EL (cell line): ENCODE data around the gene COL25A1.
"Not testable (repeated sequence)": the region's sequence is repeated elsewhere in the genome, so short reads cannot be mapped to it uniquely, and the experiment has no call there.

Source experiments
- DNase-seq: peaks from one replicate; pipeline ENCODE4 v3.0.0-alpha.2; 2016

The COL25A1 gene

DNA sequence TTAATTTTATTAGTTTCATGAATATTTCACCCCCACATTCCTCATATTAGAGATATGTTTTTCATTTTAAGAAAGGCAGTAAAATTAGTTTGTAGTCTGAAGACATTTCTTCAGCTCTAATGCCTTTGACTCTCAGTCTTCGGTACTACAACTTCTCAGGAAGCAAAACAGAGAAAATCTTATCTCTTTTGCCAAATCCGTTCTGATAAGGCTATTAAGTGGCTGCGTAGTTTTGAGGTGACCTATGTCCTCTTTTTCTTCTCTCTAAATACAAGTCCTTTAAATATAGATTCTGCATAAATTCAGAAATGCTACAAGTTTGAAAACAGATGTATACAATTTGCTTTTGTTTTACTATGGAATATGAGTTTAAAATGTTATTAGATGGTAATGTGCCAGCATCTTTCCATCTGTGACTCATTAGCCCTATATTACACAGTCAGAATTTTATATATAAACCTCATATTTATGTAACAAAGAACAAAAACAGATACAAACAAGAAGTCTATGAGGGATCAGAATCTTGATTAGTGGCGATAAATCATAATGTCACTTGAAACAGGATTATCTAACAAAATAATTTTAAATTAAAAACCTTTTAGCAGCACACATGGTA is 358.4 kb downstream of the COL25A1 start:
- DNase-seq: no peak

DNA sequence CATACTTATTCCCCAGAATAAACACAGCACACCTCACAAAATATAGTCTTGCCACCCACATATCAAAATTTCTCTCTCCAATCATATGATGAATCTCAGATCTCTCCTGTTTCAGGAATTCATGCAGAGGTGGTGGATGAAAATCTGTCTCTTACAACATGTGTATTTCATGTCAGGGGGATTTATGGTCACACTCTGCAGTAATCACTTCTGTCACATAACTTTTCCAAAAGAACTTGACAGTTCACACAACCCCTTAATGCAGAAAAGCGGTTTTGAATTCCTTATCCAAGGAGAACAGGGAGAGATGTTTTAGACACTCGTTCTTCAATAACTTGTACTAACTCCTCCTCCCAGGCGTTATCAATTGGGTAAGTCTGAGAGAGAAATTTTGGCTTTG is 359.1 kb downstream of the COL25A1 start:
- DNase-seq: no peak

DNA sequence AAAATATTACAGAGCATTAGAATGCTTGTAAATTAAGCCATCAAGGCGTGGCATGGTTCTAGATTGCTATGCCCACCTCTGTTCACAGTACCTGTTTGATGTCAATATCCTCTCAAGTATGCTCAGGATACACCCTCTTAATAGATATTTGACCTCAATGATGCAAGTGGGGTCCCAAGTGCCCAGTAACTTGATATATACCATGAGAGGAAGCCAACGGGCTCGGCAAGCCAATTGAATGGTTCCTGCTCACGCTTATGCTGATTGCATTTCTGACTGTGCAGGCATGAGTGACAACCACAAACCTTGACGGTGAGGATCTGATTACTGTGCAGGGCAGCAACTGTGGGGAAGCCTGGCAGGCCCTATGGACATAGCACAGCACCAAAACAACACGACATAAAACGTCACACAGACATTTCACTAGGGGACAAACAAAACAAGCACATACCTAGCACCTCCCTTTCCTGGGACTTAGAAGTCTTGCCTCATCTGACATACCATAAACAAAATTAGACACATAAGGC is 360.5 kb downstream of the COL25A1 start:
- DNase-seq: no peak

DNA sequence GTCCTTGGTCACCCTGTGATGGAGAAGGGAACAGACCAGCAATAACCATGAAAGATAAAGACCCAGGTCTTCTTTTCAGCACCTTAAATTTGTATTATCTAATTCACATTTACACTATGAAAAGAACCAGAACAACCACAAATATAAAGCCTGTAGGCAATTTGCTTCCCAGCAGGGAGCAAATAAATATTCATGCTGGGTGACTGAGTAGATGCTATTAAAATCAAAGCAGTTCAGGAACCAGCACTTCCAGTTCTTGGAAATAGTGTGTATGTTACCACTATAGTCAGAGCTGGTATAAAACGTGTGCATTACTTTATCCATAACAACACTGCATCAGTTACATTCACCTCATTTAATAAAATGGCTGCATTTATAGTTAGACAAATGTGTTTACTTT is 361.8 kb downstream of the COL25A1 start:
- no peak for DNase-seq

DNA sequence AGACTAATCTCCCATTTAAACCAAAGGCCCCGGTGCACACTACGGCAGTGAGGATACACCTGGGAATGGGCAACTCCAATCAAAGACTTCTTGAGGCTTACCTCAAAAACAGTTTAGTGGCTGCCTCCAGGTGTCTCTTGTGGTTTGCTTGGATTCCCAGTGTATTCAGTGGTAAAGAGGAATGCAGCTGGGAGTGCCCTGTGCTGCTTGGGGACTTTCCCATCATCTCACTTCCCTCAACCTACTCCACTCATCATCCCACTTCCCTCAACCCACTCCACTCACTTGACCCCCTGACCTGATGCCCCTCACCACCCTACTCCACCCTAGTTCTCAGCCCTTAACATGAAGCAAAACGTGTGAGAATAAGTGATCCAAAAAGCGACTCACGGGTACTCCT is 362.3 kb downstream of the COL25A1 start:
- no peak for DNase-seq

DNA sequence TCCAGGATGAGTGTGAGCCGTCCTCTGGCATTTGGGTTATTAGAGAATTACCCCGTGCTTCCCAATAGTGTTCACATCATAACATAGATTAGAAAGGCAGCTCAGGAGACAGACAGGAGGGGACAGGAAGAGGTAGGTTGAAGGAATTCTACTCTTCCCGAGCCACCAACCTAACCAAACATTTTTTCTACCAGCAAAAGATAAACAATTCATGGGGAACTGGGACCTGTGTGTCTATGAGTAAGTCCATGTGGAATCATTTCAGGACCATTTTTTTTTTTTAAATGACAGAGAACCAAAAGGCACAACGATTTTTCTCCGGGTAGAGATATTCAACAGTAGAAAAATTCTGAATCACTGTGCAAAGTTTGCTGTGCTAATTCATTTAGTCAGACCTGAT is 365.4 kb downstream of the COL25A1 start:
- DNase-seq: no peak

DNA sequence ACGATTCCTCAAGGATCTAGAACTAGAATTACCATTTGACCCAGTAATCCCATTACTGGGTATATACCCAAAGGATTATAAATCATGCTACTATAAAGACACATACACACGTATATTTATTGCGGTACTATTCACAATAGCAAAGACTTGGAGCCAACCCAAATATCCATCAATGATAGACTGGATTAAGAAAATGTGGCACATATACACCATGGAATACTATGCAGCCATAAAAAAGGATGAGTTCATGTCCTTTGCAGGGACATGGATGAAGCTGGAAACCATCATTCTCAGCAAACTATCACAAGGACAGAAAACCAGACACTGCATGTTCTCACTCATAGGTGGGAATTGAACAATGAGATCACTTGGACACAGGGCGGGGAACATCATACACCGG is 368.5 kb downstream of the COL25A1 start:
- DNase-seq: not testable (repeated sequence)

DNA sequence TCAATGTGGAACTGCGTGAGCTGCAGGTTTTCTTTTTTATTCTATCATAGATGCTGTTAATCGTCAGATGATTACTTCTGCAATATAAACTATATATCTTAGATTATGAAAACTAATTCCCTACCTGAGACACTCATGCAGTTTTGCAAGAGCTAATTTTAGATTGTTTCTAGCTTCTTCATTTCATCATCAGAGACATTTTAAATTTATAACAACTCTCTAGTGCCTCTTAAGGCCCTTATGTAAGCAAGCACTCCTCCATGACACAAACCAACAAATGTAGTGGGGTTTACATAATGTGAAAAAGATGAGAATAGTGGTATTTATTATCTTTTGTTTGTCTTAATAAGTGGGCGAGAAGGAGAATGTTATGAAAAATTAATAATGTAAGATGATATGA is 369.4 kb downstream of the COL25A1 start:
- DNase-seq: no peak

DNA sequence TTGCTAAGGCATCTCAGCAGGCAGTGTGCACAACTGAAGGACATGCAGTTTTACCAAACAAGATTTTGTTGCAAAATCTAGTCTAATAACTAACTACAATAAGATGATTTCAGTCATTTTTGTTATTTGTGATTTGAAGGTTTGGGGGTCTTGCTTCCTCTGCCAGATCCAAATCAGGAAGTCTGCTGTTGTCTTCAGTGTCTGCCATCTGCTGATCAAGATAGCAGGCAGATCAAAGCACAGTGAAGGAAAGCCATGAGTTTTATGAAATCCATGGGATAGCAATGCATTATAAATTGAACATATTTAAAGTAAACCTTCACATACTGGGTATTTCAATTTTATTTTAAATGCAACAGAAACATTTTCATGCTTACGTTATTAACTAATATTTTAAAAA is 370.5 kb downstream of the COL25A1 start:
- DNase-seq: no peak

DNA sequence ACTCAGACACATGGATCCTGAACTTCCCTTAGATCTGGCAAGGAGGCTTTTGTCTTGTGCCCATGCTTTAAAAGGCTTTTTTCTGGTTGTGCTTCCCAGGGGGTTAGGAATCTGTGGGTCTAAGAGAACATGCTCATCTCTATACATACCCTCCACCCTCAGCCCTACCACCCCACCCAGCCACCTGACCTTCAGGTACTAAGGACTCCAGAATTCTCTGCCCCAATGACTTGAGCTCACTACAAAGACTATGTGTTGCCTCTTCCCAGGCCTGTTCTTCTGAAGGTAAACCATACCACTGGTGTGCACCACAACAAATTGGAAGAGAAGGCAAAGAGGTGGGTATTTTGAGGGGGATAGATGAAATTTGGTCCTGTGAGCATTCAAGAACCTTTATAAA is 372.3 kb downstream of the COL25A1 start:
- no peak for DNase-seq

DNA sequence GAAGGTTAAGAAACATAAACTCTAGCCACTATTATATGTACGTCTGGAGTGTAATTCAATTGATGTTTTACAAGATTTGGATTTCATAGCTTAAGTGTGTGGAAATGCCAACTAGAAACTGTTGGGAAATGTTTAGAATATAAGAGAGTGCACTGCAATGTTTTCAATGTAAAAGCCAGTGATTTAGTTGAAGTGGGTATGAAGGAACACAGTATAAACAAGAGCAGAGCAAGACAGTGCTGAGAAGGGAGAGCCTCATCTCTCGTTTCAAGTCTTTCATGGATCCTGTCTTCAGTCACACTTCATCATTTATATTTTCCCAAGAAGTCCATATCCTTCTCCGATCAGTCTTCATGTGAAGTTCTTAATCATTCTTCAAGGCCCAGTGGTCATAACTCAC is 375.7 kb downstream of the COL25A1 start:
- DNase-seq: no peak

DNA sequence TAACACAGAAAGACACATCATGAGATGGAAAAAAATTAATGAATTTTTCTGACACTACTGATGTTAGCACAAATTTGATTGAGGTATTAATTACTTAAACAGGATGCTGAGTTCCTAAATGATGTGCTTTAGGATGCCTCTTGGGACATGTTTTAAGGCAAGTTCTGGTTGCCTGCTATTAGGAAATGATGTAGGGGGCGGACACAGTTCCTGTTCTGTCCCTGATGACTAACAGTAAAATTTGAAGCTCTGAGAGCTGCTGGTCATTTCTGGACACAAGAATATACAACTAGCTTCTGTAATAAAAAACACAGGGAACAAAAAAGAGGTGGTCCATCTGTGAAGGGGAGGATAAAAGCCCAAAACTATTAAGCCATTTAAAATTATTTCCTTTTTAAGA is 376.4 kb downstream of the COL25A1 start:
- DNase-seq: no peak

DNA sequence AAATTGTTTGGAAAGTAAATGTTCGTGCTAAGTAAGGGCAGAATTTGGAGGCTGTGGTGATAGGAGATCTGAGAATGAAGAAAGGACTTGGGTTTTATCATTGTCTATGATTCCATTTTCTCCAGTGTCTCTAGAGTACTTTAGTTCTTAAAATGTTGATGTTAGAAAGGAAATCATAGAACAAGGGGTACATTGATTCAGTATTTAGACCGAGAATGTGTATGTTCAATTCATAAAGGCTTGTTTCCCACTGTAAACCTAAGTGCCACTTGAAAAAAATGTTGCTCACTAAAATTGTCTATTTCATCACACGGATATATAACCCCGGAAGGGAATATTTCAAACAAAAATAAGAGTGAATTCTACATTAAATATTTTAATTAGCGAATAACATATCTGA is 380.3 kb downstream of the COL25A1 start:
- no peak for DNase-seq

DNA sequence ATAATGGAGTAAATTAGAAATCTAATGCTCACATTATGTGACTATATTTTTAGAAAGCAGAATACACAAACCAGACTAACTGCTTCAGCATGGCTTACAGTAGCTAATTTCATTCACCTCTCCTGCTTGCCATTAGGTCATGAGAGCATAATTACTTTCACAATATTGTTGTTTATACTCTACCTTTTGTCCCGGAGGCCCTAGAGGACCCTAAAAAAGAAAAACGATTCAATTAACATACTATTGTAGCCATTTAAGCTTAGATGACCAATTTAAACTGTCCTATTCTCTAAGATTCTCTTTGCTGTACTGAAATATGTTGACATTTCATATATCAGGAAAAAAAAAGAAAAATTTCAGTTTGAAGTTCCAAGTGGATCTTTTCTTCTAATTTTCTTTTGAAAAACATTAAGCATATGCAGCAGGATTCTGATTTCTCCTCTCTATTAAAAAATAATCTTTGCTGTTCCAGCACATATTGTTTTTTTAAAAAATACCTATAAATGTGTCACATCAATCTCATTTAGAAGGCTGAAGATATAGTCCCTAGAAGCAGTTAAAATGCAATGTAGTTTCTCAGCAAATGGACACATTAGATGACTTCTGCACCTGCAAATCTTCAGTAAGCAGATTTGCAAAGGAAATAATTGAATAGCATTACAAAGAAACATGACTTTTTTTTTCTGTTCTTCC is 381.9 kb downstream of the COL25A1 start:
- DNase-seq: no peak

DNA sequence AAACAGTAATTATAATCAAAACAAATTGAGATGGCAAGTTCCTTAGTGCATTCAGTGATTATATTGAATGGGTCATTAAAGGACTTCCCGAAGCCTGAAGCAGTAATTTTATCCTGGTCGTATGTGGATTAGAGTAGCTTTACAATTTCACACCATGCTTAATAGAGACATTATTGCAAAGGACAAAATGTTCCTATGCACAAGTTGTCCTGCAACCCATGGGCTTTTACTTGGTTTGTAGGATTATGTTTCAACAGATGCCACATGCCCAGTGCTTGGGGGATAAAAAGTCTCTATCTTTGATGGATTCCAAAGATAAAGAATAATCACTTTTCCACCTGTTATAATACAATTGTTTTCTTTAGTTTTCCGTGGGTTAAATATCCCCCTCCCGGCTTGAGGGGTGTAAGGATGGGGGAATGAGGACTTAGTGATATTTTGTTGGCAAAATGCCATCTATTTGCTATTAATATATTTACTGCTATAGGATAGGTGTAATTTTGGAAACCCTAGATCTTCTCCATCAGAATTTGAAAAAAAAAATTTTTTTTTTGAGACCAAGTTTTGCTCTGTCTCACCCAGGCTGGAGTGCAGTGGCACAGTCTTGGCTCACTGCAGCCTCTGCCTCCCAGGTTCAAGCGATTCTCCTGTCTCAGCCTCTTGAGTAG is 383.1 kb downstream of the COL25A1 start:
- DNase-seq: no peak

DNA sequence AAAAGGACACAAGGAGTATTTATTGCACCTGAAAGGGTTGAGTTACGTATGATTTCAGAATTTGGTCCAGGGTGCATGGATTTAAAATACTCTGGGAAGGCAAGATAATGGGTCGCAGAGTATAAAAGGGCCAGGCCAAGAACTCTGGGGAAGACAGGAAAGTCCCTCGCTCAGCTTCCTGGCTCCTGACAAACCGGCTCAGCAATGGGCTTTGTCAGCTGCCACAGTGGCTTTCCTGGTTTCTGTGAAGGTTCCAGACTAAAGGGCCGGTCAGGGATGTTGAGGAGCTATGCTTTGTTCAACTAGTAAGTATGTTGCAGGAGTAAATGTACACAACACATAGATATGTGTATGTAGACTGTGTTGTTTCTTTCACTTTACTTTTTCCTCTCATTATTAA is 385.2 kb downstream of the COL25A1 start:
- no peak for DNase-seq

DNA sequence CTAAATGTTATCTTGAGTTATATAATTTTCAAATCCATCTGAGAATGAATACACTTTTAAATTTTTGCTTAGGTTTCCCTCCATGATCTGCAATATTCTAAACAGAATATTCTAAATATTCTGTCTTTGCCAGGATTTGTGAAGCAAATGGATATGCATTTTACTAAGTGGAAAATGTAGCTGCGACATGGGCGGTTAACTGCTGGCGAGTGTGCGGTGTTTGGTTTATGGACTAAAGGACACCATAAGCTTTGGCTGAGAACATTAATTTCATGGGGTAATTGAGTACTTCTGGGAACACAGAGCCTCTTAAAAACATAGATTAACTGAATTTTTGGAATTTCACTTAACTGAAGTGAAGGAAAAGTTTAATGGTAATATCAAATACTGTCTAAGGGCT is 385.8 kb downstream of the COL25A1 start:
- DNase-seq: no peak

DNA sequence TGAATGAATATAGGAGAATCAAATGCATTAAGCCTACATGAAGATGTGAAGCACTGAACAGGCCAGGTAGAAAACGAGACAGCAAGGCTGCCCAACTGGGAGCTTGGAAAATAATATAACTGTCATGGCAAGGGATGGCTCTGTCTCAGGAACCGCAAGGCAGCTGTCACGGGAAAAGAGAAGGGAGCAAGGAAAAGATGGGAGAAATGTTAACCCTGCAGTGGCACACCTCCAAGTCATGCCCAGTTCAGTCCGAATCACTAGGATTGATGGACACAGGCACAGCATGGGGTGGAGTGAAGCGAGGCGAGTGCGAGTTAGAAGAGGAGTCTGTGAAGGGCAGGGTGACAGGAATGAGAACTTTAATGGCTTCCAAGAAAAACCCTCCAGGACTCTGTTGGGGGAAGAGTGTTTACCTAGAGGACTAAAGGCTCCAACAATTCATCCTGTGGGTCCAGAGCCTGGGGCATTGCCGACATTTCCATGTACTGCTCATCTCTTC is 395.5 kb downstream of the COL25A1 start:
- DNase-seq: no peak

DNA sequence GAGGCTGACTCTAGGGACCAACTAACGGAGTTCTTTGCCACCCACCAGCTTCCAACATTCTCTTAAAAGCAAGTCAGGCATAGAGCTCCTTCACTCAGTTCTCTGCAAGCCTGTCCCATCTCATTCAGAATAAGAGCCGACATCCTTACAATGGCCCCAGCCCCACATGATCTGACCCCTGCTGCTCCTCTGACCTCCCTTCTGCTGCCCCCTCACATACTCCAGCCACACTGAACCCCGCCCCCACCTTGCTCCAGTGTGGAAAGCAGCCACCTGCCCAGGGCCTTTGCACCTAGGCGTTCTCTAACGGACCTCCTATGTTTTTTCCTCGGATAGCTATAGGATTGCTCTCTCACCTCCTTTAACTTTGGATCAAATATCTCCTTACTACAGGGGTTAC is 396.5 kb downstream of the COL25A1 start:
- DNase-seq: no peak

DNA sequence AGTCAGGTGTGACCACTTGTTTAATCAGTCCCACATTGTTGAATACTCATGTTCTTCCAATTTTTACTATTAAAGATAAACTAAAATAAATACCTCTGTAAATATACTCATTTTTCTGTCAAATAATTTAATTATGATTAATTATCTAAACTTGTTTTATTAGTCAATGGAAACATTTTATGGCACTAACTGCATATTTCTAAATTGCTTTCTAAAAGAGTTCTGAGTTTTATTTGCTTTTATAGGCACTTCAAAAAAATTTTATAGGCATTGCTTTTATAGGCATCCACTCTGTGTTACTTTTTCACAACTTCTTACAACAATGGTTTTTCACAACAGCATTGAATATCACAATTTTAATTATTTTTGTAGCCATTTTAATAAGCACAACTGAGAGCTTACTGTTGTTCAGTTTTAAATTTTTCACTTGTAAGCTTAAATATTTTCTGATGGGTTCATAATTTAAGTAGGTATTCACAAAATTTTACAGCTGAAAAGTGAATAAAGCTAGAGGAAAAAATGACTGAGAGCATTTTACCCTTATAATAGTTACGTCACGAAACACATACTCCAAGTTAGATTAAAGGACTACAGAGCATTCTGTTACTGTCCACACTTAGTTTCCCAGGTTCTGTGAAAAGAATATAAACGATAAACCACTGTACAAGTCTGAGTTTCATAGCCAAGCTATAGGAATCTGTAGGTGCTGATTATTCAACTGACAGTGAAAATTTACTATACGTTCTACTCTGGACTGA is 398.8 kb downstream of the COL25A1 start:
- no peak for DNase-seq

DNA sequence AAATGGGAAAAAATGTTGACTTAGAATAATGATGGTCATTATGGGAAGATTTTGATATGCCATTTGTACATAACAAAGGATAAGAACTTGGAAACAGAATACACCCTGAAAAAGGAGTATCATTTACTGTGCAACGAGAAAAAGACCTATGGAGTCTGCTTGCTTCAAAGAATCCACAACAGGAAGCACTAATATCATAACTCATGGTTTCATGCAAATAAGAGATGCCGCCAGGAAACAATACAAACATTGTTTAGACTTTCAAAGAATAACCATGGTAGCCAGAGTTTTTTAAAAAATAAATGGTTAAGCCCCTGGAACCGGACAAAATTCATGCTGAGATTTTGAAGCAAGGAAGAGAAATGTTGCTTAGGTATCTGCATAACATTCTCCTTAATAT is 399.7 kb downstream of the COL25A1 start:
- DNase-seq: no peak

DNA sequence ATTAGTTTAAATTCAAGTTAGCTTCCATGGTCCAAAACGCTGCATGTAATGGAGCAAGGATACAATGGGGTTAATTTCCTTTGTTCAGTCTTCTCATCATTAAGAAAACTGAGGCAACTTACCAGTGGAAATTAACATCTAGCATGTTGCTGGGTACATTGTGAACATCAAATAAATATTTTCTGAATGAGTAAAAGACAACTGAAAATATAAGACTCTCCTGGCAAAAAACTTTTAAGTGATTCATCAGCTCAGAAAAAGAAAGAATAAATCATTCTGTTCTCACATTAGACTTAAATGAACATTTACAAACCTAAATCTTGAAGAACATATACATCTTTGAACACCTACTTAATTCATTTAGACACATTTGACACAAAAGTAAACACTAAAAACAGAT is 401.2 kb downstream of the COL25A1 start:
- DNase-seq: no peak

DNA sequence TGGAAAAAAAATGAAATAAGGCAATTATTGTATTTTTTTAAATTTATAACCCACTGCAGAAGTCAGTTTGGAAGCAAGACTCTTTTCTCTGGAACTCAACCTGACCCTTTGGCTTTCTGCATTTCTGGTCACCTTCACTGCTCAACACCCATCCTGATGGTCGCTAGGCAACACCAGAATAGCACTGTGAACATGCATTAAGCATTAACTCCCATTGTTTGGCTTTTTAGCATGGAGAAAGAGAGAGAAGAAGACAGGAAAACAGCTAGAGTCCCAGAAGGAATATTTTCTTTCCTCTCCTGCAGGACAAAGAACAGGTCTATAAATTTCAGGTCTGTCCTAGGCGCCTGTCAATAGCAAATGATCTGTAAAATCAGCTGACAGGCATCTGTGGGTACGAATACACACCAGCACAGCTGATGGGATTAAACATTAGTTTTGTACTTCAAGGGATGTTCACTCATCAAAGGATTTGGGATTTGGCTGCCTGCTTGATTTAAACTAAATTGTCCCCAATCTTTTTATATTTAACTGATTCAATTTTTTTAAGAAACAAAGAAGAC is 402.4 kb downstream of the COL25A1 start:
- DNase-seq: no peak
